Prostate gland (tissue), 2 donors: Measurements from ENCODE around the gene SENP7. TPM values are rescaled to one million over a fixed set of nuclear protein-coding genes. Genes with fewer than 3 reads are reported as not detected.
"Not testable (repeated sequence)": the region's sequence is repeated elsewhere in the genome, so short reads cannot be mapped to it uniquely, and the experiment has no call there.

Source experiments
- DNase-seq: peaks from one replicate; pipeline ENCODE4 v3.0.0-alpha.2; 2019; ENCODE audit warnings: low spot score
- H3K27ac ChIP-seq, 2 donors: fragments of 200-600 bp; sonication (generic); 2 replicates each; pipeline ENCODE4 v1.5.1; 2017 to 2019
- H3K27me3 ChIP-seq: fragments of 200-600 bp; sonication (generic); replicated peaks from 2 replicates; pipeline ENCODE4 v1.5.1; 2019; ENCODE audit not compliant: insufficient read depth
- H3K36me3 ChIP-seq, 2 donors: fragments of 200-600 bp; sonication (generic); 1 replicate in 1 of 2; 2 replicates in 1 of 2; pipeline versions ENCODE4 v1.5.1 to v1.8.1; 2017 to 2019
- H3K4me1 ChIP-seq: fragments of 200-600 bp; sonication (generic); replicated peaks from 2 replicates; pipeline ENCODE4 v1.5.1; 2019
- H3K4me3 ChIP-seq, 2 donors: fragments of 200-600 bp; sonication (generic); 2 replicates each; pipeline ENCODE4 v1.5.1; 2017 to 2019
- H3K9me3 ChIP-seq: fragments of 200-600 bp; sonication (generic); 2 replicates; pipeline ENCODE4 v1.5.1; 2017
- CTCF ChIP-seq, 4 experiments: fragments of 200-600 bp in 2 of 4; fragments of 450-650 bp in 2 of 4; sonication (generic) in 2 of 4; IDR thresholded peaks; 1 replicate in 3 of 4; 2 replicates in 1 of 4; pipeline ENCODE4 v1.5.1; 2016 to 2019; ENCODE audit warnings: antibody characterized with exemption in 4 of 4, mild to moderate bottlenecking in 2 of 4, moderate library complexity in 2 of 4
- POLR2A ChIP-seq: fragments of 450-650 bp; IDR thresholded peaks from one replicate; pipeline ENCODE4 v1.6.1; 2016; ENCODE audit warnings: antibody characterized with exemption, mild to moderate bottlenecking
- POLR2AphosphoS5 ChIP-seq: sonication (generic); formaldehyde crosslinking; IDR thresholded peaks from one replicate; pipeline ENCODE4 v1.6.1; 2017; ENCODE audit warnings: antibody characterized with exemption
- WGBS: methylation state at CpG from one replicate; pipeline ENCODE4 v1.1.5; 2018; 5-methylcytosine and 5-hydroxymethylcytosine counted together
- intact Hi-C: fragments of 100-400 bp; cut with DNase I; formaldehyde crosslinking; loops from one replicate; pipeline ENCODE4 v1.14.2; 2022
- total RNA-seq, 2 donors: library from RNA; depleted of rRNA; stranded (reverse); fragments of >200 nt; gene quantifications; one replicate each; pipeline ENCODE4 v1.1.0, GENCODE V29; 2016

The SENP7 gene, protein sequence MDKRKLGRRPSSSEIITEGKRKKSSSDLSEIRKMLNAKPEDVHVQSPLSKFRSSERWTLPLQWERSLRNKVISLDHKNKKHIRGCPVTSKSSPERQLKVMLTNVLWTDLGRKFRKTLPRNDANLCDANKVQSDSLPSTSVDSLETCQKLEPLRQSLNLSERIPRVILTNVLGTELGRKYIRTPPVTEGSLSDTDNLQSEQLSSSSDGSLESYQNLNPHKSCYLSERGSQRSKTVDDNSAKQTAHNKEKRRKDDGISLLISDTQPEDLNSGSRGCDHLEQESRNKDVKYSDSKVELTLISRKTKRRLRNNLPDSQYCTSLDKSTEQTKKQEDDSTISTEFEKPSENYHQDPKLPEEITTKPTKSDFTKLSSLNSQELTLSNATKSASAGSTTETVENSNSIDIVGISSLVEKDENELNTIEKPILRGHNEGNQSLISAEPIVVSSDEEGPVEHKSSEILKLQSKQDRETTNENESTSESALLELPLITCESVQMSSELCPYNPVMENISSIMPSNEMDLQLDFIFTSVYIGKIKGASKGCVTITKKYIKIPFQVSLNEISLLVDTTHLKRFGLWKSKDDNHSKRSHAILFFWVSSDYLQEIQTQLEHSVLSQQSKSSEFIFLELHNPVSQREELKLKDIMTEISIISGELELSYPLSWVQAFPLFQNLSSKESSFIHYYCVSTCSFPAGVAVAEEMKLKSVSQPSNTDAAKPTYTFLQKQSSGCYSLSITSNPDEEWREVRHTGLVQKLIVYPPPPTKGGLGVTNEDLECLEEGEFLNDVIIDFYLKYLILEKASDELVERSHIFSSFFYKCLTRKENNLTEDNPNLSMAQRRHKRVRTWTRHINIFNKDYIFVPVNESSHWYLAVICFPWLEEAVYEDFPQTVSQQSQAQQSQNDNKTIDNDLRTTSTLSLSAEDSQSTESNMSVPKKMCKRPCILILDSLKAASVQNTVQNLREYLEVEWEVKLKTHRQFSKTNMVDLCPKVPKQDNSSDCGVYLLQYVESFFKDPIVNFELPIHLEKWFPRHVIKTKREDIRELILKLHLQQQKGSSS
- total RNA-seq = 10 to 100 TPM; 16.4 to 22.7 TPM

- Histone ChIP-seq H3K27me3 (no peaks in the 10 kb centered on the region), H3K27ac (peak within 1 kb of the TSS; percentile 93 to 96), H3K4me3 (peak within 1 kb of the TSS; percentile 63 to 68), H3K36me3 (no peaks in the 10 kb centered on the region), H3K9me3 (no peaks in the 10 kb centered on the region), H3K4me1 (no peaks in the 10 kb centered on the region)
- intact Hi-C loops = loop anchor here (10.0 kb wide), 1 partner anchor 172 kb away; the partner anchor contains the start of gene RPL24
- peak; percentile 78 for DNase-seq
- under 1% methylated on average over 54 of the region's 54 CpGs for WGBS
- TF ChIP-seq CTCF (IDR thresholded peaks at IDR 0.05) (no peak), POLR2AphosphoS5 (peak; percentile 65)
Observed at GRCh38 chr3:101512646-101513418, at the start of gene SENP7. TSS of gene SENP7 (minus strand) at chr3:101513212. CDS start at chr3:101513130, 82 bp downstream.

- WGBS = 1% methylated on average over 35 of the region's 35 CpGs
- intact Hi-C loops = no loop called here
- DNase-seq = peak; percentile 86
- Histone ChIP-seq H3K4me3 (peak within 1 kb of the TSS; percentile 78 to 79), H3K36me3 (peaks cover 0 to 7% of the 10 kb centered on the region in 2 donors), H3K27ac (peak within 1 kb of the TSS; percentile 85 to 86), H3K4me1 (peaks cover 6% of the 10 kb centered on the region), H3K9me3 (no peaks in the 10 kb centered on the region), H3K27me3 (no peaks in the 10 kb centered on the region)
- peak; percentile 62 for TF ChIP-seq POLR2A
- peak in 1 of 4 experiments; percentile 12 for TF ChIP-seq CTCF (IDR thresholded peaks at IDR 0.05)
- TF ChIP-seq POLR2AphosphoS5 = peak; percentile 97
Observed at GRCh38 chr3:101561630-101562328, 48.8 kb upstream of the SENP7 start, which contains the start of gene TRMT10C. TSS of gene TRMT10C (plus strand) at chr3:101561868. CDS start at chr3:101564782, 2,914 bp downstream.

DNA sequence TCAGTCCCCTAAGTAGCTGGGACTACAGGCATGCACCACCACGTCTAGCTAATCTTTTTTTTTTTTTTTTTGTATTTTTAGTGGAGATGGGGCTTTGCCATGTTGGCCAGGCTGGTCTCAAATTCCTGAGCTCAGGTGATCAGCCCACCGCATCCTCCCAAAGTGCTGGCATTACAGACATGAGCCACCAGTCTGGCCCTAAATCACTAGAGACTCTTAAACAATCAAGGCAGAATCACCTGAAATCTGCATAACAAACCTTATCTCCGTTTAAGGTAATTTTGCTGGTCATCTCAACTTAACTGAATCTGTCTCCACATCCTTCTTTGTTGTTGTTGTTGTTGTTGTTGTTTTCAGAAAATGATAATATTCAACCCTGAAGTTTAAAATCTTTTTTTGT is 43.1 kb upstream of the SENP7 start:
- Histone ChIP-seq H3K36me3 (no peaks in the 10 kb centered on the region), H3K4me1 (no peaks in the 10 kb centered on the region), H3K27me3 (no peaks in the 10 kb centered on the region), H3K9me3 (no peaks in the 10 kb centered on the region), H3K4me3 (no peak overlapping the region), H3K27ac (no peak overlapping the region)
- no peak for DNase-seq
- TF ChIP-seq CTCF (IDR thresholded peaks at IDR 0.05) (no peak), POLR2A (no peak), POLR2AphosphoS5 (no peak)
- WGBS = 43% methylated on average over 3 of the region's 3 CpGs
- intact Hi-C loops = no loop called here

DNA sequence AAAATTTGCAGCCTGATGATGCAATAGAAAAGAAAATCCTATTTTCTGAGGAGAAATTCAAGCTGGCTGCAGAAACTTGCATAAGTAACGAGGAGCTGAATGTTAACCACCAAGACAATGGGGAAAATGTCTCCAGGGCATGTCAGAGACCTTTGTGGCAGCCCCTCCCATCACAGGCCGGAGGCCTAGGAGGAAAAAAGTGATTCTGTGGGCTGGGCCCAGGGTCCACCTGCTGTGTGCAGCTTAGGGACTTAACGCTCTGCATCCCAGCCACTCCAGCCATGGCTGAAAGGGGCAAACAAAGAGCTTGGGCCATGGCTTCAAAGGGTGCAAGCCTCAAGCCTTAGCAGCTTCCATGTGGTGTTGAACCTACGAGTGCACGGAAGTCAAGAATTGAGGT is 40.4 kb upstream of the SENP7 start:
- H3K9me3 ChIP-seq, H3K27ac ChIP-seq, H3K27me3 ChIP-seq, H3K4me1 ChIP-seq, DNase-seq, H3K36me3 ChIP-seq, H3K4me3 ChIP-seq, intact Hi-C loops: not testable (repeated sequence)
- WGBS = 85% methylated on average over 5 of the region's 5 CpGs

- H3K4me3 ChIP-seq, H3K27me3 ChIP-seq, H3K9me3 ChIP-seq, DNase-seq, H3K36me3 ChIP-seq, H3K4me1 ChIP-seq, H3K27ac ChIP-seq, intact Hi-C loops: not testable (repeated sequence)
- 93% methylated on average over 45 of the region's 50 CpGs for WGBS
Observed at GRCh38 chr3:101551359-101552081, 38.5 kb upstream of the SENP7 start.
